Measurements from ENCODE around the gene OSBPL3.

DNA sequence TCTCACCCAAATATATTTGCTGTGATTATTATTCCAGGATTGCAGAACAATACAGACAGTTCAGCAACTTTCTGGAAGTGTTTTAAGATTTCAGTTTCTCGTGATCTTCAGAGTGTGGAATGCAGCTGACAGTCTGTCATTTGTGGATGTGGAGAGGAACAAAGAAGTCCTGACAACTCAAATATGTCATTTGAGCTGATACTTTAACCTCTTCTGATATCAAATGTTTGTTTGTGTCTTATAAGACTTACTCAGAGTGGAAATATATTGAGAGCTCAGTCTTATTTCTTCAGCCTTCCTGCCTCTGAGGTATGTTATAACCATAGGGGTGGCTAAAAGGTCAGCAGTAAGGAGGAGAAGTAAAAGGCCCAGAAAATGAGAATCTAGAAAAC lies 96.4 kb downstream of the OSBPL3 start:
- TF ChIP-seq, protein P1, sequence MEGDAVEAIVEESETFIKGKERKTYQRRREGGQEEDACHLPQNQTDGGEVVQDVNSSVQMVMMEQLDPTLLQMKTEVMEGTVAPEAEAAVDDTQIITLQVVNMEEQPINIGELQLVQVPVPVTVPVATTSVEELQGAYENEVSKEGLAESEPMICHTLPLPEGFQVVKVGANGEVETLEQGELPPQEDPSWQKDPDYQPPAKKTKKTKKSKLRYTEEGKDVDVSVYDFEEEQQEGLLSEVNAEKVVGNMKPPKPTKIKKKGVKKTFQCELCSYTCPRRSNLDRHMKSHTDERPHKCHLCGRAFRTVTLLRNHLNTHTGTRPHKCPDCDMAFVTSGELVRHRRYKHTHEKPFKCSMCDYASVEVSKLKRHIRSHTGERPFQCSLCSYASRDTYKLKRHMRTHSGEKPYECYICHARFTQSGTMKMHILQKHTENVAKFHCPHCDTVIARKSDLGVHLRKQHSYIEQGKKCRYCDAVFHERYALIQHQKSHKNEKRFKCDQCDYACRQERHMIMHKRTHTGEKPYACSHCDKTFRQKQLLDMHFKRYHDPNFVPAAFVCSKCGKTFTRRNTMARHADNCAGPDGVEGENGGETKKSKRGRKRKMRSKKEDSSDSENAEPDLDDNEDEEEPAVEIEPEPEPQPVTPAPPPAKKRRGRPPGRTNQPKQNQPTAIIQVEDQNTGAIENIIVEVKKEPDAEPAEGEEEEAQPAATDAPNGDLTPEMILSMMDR (IDR thresholded peaks at IDR 0.05): no peak
- TF ChIP-seq POLR2A (IDR thresholded peaks at IDR 0.05): no peak
- TF ChIP-seq POLR2AphosphoS5 (IDR thresholded peaks at IDR 0.05; ENCODE audit: insufficient read depth in 1 of 2, low read depth in 1 of 2): no peak
